CD4-positive, alpha-beta memory T cell (primary cell): ENCODE data around the gene BRSK1. TPM values are rescaled to one million over a fixed set of nuclear protein-coding genes. Genes with fewer than 3 reads are reported as not detected.

Experiments used
- CTCF ChIA-PET: fragments of 350-600 bp; sonication (Branson Sonifier 250); formaldehyde crosslinking; loops from one replicate; lab custom pipeline; 2021; ENCODE audit warnings: inconsistent platforms; ENCODE audit not compliant: partially characterized antibody; lab: Charles Lee
- POLR2A ChIA-PET: fragments of 350-600 bp; sonication (Branson Sonifier 250); formaldehyde crosslinking; loops from one replicate; lab custom pipeline; 2021; ENCODE audit not compliant: partially characterized antibody; lab: Charles Lee
- DNase-seq, 5 donors: peaks; one replicate each; pipeline versions ENCODE4 v3.0.0 to v3.0.0-alpha.2; 2020 to 2022; ENCODE audit warnings: mixed read lengths in 1 of 5
- H3K27ac ChIP-seq: one replicate; pipeline ENCODE4 v1.7.0; 2013; ENCODE audit warnings: low read depth, low read length
- H3K27me3 ChIP-seq: 2 replicates; pipeline ENCODE4 v1.7.0; 2013; ENCODE audit warnings: mild to moderate bottlenecking, low read length, moderate library complexity; ENCODE audit not compliant: insufficient read depth
- H3K36me3 ChIP-seq: 2 replicates; pipeline ENCODE4 v1.7.0; 2013; ENCODE audit warnings: mild to moderate bottlenecking, low read length, moderate library complexity; ENCODE audit not compliant: insufficient read depth
- H3K4me1 ChIP-seq: 2 replicates; pipeline ENCODE4 v1.7.0; 2013; ENCODE audit warnings: mild to moderate bottlenecking, low read length, moderate library complexity; ENCODE audit not compliant: insufficient read depth
- H3K4me3 ChIP-seq, 2 donors: one replicate each; pipeline ENCODE4 v1.7.0; 2013; ENCODE audit warnings: low read length in 2 of 2, mild to moderate bottlenecking in 1 of 2
- H3K9me3 ChIP-seq, 2 donors: one replicate each; pipeline ENCODE4 v1.7.0; 2013; ENCODE audit warnings: low read length in 2 of 2, control low read depth in 1 of 2; ENCODE audit not compliant: control insufficient read depth in 1 of 2
- H3K27ac Mint-ChIP-seq, 7 donors: one replicate each; pipeline ENCODE4 v1.8.0; 2020 to 2021; ENCODE audit warnings: mixed read lengths in 7 of 7, mild to moderate bottlenecking in 6 of 7, inconsistent platforms in 3 of 7, moderate library complexity in 3 of 7
- H3K27me3 Mint-ChIP-seq, 2 donors: one replicate each; pipeline ENCODE4 v1.8.0; 2020 to 2021; ENCODE audit warnings: mixed read lengths in 2 of 2
- H3K36me3 Mint-ChIP-seq, 2 donors: one replicate each; pipeline ENCODE4 v1.8.0; 2020 to 2021; ENCODE audit warnings: mixed read lengths in 2 of 2, inconsistent platforms in 1 of 2, mild to moderate bottlenecking in 1 of 2
- H3K4me1 Mint-ChIP-seq, 4 donors: one replicate each; pipeline ENCODE4 v1.8.0; 2020 to 2021; ENCODE audit warnings: mixed read lengths in 4 of 4, mild to moderate bottlenecking in 1 of 4
- H3K4me3 Mint-ChIP-seq, 8 donors: one replicate each; pipeline ENCODE4 v1.8.0; 2020 to 2021; ENCODE audit warnings: mixed read lengths in 8 of 8, mild to moderate bottlenecking in 7 of 8, moderate library complexity in 6 of 8, inconsistent platforms in 3 of 8
- H3K9me3 Mint-ChIP-seq, 8 donors: one replicate each; pipeline ENCODE4 v1.8.0; 2020 to 2021; ENCODE audit warnings: mixed read lengths in 8 of 8, mild to moderate bottlenecking in 5 of 8, inconsistent platforms in 3 of 8, moderate library complexity in 1 of 8
- intact Hi-C: fragments of 100-400 bp; cut with micrococcal nuclease; formaldehyde crosslinking; loops from one replicate; pipeline ENCODE4 v1.15.1; 2023
- polyA plus RNA-seq, 2 donors: library from polyadenylated mRNA; unstranded; fragments of 300-500 nt; fragmentation: Illumina TruSeq; gene quantifications; one replicate each; pipeline ENCODE4 v1.2.3, GENCODE V29; 2021
- total RNA-seq, 2 experiments: library from RNA; stranded (reverse); gene quantifications; one replicate each; pipeline ENCODE4 v1.2.3, GENCODE V29; 2021

The BRSK1 gene
- total and polyA plus RNA-seq, 4 experiments from 2014 or later: 1.4 to 1.7 TPM; not detected in 2

DNA sequence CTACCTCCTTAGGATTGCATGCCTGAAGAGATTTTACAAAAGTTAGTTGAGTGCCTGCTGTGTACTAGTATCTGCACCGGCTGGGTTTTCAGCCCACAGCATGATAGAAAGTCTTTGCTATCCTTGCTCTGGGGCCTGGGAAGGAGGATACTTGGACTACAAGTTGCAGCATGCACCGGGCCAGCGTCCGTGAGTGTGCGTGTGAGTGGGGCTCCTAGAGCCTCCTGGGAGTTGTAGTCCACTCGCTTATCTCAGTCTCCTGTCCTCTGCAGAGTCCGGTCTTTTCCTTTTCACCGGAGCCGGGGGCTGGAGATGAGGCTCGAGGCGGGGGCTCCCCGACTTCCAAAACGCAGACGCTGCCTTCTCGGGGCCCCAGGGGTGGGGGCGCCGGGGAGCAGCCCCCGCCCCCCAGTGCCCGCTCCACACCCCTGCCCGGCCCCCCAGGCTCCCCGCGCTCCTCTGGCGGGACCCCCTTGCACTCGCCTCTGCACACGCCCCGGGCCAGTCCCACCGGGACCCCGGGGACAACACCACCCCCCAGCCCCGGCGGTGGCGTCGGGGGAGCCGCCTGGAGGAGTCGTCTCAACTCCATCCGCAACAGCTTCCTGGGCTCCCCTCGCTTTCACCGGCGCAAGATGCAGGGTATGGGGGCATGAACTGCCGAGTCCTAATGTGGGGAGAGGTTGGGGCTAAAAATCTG, 20.6 kb downstream of the BRSK1 start:
- no peak for DNase-seq
- Mint-ChIP-seq H3K4me3 (no peak overlapping the region), H3K27ac (peak overlapping the region in 2 of 7 donors; percentile 4 to 6), H3K36me3 (no peaks in the 10 kb centered on the region), H3K27me3 (no peaks in the 10 kb centered on the region), H3K4me1 (peaks cover 6 to 21% (median 10%) of the 10 kb centered on the region in 4 donors), H3K9me3 (no peaks in the 10 kb centered on the region)
- POLR2A ChIA-PET: interaction anchor here (1.5 to 3.7 kb wide), 2 partner anchors 45 to 79 kb away, joined by 4 to 29 read pairs; partner anchors contain the start of genes PPP6R1 and TMEM238
- no peak overlapping the region for H3K4me3 ChIP-seq
- intact Hi-C loops: no loop called here
- CTCF ChIA-PET: interaction anchor here (2.0 kb wide), 1 partner anchor 200 kb away, joined by 5 read pairs; no protein-coding TSS in a partner anchor
- peaks cover 11% of the 10 kb centered on the region for H3K4me1 ChIP-seq
- no peak overlapping the region for H3K27ac ChIP-seq
- no peaks in the 10 kb centered on the region for H3K9me3 ChIP-seq
- H3K36me3 ChIP-seq: no peaks in the 10 kb centered on the region
- no peaks in the 10 kb centered on the region for H3K27me3 ChIP-seq

DNA sequence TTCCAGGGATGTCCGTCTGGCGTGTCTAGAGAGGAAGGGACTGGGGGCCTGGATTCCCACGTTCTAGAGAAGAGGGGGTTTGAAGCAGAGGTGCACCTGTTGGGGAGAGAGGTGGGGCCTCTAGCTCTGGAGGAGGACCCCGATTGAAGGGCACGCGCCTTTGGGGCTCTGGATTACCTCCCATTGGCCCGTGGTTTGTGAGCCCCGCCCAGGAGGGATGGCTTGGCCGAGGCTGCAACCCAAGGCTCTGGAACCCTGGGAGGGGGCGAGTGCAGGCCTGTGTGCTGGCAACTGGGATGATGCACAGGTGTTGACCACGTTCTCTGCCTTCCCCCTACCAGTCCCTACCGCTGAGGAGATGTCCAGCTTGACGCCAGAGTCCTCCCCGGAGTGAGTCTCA, 21.2 kb downstream of the BRSK1 start:
- H3K27ac Mint-ChIP-seq: no peak overlapping the region
- CTCF ChIA-PET: interaction anchor here (2.0 to 2.2 kb wide), 2 partner anchors 13 to 199 kb away, joined by 5 to 7 read pairs; no protein-coding TSS in a partner anchor

GRCh38 chr19:55305491-55305890, 21.7 kb downstream of the BRSK1 start:
- ChIA-PET CTCF (interaction anchor here (2.0 to 2.2 kb wide), 2 partner anchors 14 to 199 kb away, joined by 5 to 7 read pairs; no protein-coding TSS in a partner anchor), POLR2A (interaction anchor here (0.6 kb wide), 1 partner anchor 102 kb away, joined by 3 read pairs; no protein-coding TSS in a partner anchor)
- peak; percentile 50 to 63 (median 52) for DNase-seq
- H3K27ac ChIP-seq: no peak overlapping the region
- Mint-ChIP-seq H3K4me3 (peak overlapping the region in 1 of 8 donors; percentile 27), H3K9me3 (no peaks in the 10 kb centered on the region), H3K4me1 (peaks cover 6 to 21% (median 10%) of the 10 kb centered on the region in 4 donors), H3K27me3 (no peaks in the 10 kb centered on the region), H3K27ac (peak overlapping the region in 2 of 7 donors; percentile 70 to 86), H3K36me3 (no peaks in the 10 kb centered on the region)
- no peak overlapping the region for H3K4me3 ChIP-seq
- peaks cover 11% of the 10 kb centered on the region for H3K4me1 ChIP-seq
- intact Hi-C loops: no loop called here
- no peaks in the 10 kb centered on the region for H3K36me3 ChIP-seq
- no peaks in the 10 kb centered on the region for H3K27me3 ChIP-seq
- no peaks in the 10 kb centered on the region for H3K9me3 ChIP-seq

More for the DNA sequence above, 21.2 kb downstream of the BRSK1 start:
- H3K27ac ChIP-seq: no peak overlapping the region
- Mint-ChIP-seq H3K9me3 (no peaks in the 10 kb centered on the region), H3K4me1 (peaks cover 6 to 21% (median 10%) of the 10 kb centered on the region in 4 donors), H3K27me3 (no peaks in the 10 kb centered on the region), H3K36me3 (no peaks in the 10 kb centered on the region), H3K4me3 (no peak overlapping the region)
- no peaks in the 10 kb centered on the region for H3K36me3 ChIP-seq
- H3K4me1 ChIP-seq: peaks cover 11% of the 10 kb centered on the region
- H3K4me3 ChIP-seq: no peak overlapping the region
- H3K27me3 ChIP-seq: no peaks in the 10 kb centered on the region
- POLR2A ChIA-PET: no interaction called here
- H3K9me3 ChIP-seq: no peaks in the 10 kb centered on the region
- DNase-seq: no peak
- intact Hi-C loops: no loop called here

- POLR2A ChIA-PET: interaction anchor here (0.6 kb wide), 1 partner anchor 101 kb away, joined by 3 read pairs; no protein-coding TSS in a partner anchor
- Histone ChIP-seq H3K4me3 (no peak overlapping the region), H3K27ac (no peak overlapping the region), H3K36me3 (no peaks in the 10 kb centered on the region), H3K27me3 (no peaks in the 10 kb centered on the region), H3K9me3 (no peaks in the 10 kb centered on the region), H3K4me1 (peaks cover 11% of the 10 kb centered on the region)
- DNase-seq: no peak
- H3K4me1 Mint-ChIP-seq: peaks cover 6 to 17% (median 10%) of the 10 kb centered on the region in 4 donors
- no peaks in the 10 kb centered on the region for H3K27me3 Mint-ChIP-seq
- intact Hi-C loops: no loop called here
- H3K4me3 Mint-ChIP-seq: no peak overlapping the region
- CTCF ChIA-PET: interaction anchor here (2.0 to 2.2 kb wide), 2 partner anchors 14 to 198 kb away, joined by 5 to 7 read pairs; no protein-coding TSS in a partner anchor
- H3K36me3 Mint-ChIP-seq: no peaks in the 10 kb centered on the region
- H3K9me3 Mint-ChIP-seq: no peaks in the 10 kb centered on the region
- H3K27ac Mint-ChIP-seq: peak overlapping the region in 1 of 7 donors; percentile 70
Measured at GRCh38 chr19:55305983-55306562, 22.3 kb downstream of the BRSK1 start.

GRCh38 chr19:55306712-55307111, 22.9 kb downstream of the BRSK1 start:
- H3K27ac Mint-ChIP-seq: no peak overlapping the region

DNA sequence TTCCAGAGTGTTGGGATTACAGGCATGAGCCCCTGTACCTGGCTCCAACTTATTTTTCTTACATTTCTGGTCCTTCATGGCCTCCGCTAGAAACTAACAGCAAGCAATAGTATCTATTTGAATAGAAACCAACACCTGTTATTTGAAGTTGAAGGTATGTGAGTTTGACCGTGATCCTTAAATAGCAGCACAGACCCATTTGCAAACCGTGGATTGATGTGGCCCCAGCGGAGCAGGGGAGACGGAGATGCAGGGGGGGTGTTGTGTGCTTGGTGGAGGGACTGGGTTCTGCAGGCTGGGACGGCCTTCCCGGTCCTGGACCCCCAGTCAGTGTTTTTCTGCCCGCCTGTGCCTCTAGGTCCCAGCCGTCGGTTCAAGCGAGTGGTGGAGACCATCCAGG, 24.5 kb downstream of the BRSK1 start:
- H3K36me3 ChIP-seq: no peaks in the 10 kb centered on the region
- Mint-ChIP-seq H3K27me3 (peaks cover 0 to 2% of the 10 kb centered on the region in 2 donors), H3K27ac (no peak overlapping the region), H3K9me3 (no peaks in the 10 kb centered on the region), H3K36me3 (no peaks in the 10 kb centered on the region), H3K4me1 (peaks cover 1 to 7% (median 4%) of the 10 kb centered on the region in 4 donors), H3K4me3 (no peak overlapping the region)
- H3K9me3 ChIP-seq: no peaks in the 10 kb centered on the region
- ChIA-PET CTCF (no interaction called here), POLR2A (no interaction called here)
- H3K27me3 ChIP-seq: no peaks in the 10 kb centered on the region
- H3K4me1 ChIP-seq: no peaks in the 10 kb centered on the region
- intact Hi-C loops: no loop called here
- H3K27ac ChIP-seq: no peak overlapping the region
- no peak overlapping the region for H3K4me3 ChIP-seq
- DNase-seq: no peak

More at GRCh38 chr19:55306712-55307111, 22.9 kb downstream of the BRSK1 start:
- Histone ChIP-seq H3K27ac (no peak overlapping the region), H3K27me3 (no peaks in the 10 kb centered on the region), H3K4me1 (peaks cover 6% of the 10 kb centered on the region), H3K36me3 (no peaks in the 10 kb centered on the region), H3K4me3 (no peak overlapping the region), H3K9me3 (no peaks in the 10 kb centered on the region)
- no peaks in the 10 kb centered on the region for H3K36me3 Mint-ChIP-seq
- intact Hi-C loops: no loop called here
- H3K4me3 Mint-ChIP-seq: no peak overlapping the region
- POLR2A ChIA-PET: no interaction called here
- H3K27me3 Mint-ChIP-seq: no peaks in the 10 kb centered on the region
- peaks cover 4 to 11% (median 8%) of the 10 kb centered on the region in 4 donors for H3K4me1 Mint-ChIP-seq
- DNase-seq: no peak
- CTCF ChIA-PET: interaction anchor here (2.0 to 2.2 kb wide), 2 partner anchors 15 to 197 kb away, joined by 5 to 7 read pairs; no protein-coding TSS in a partner anchor
- H3K9me3 Mint-ChIP-seq: no peaks in the 10 kb centered on the region

GRCh38 chr19:55309448-55309847, 25.7 kb downstream of the BRSK1 start:
- Histone ChIP-seq H3K4me3 (no peak overlapping the region), H3K27ac (no peak overlapping the region), H3K9me3 (no peaks in the 10 kb centered on the region), H3K4me1 (no peaks in the 10 kb centered on the region), H3K27me3 (no peaks in the 10 kb centered on the region), H3K36me3 (no peaks in the 10 kb centered on the region)
- H3K27me3 Mint-ChIP-seq: peaks cover 2% of the 10 kb centered on the region in 2 donors
- H3K4me1 Mint-ChIP-seq: peaks cover 1 to 7% (median 4%) of the 10 kb centered on the region in 4 donors
- no peak overlapping the region for H3K27ac Mint-ChIP-seq
- no peaks in the 10 kb centered on the region for H3K36me3 Mint-ChIP-seq
- DNase-seq: no peak
- CTCF ChIA-PET: interaction anchor here (0.6 kb wide), 1 partner anchor 108 kb away, joined by 3 read pairs; no protein-coding TSS in a partner anchor
- no peak overlapping the region for H3K4me3 Mint-ChIP-seq
- POLR2A ChIA-PET: interaction anchor here (1.3 kb wide), 1 partner anchor 98 kb away, joined by 3 read pairs; no protein-coding TSS in a partner anchor
- intact Hi-C loops: no loop called here
- H3K9me3 Mint-ChIP-seq: no peaks in the 10 kb centered on the region
